Measurements from ENCODE around the gene ARHGEF17.

- TF ChIP-seq POLR2A (IDR thresholded peaks at IDR 0.05; ENCODE audit: low read depth) (no peak), CTCF (IDR thresholded peaks at IDR 0.05) (no peak), POLR2AphosphoS5 (IDR thresholded peaks at IDR 0.05) (no peak), EP300 (IDR thresholded peaks at IDR 0.05) (no peak)
Measured at GRCh38 chr11:73393011-73393380, 84.9 kb downstream of the ARHGEF17 start.

Measured in esophagus muscularis mucosa (tissue), 4 donors.